GM18868 (cell line): ENCODE results near the gene UST.
"Not testable (repeated sequence)": the region's sequence is repeated elsewhere in the genome, so short reads cannot be mapped to it uniquely, and the experiment has no call there.

Experiments used
- ATAC-seq: cut with Tn5 transposase; IDR thresholded peaks from one replicate; pipeline ENCODE4 v1.9.1; 2021; ENCODE audit warnings: mild to moderate bottlenecking, moderate library complexity; ENCODE audit not compliant: unreplicated experiment

Gene UST

DNA sequence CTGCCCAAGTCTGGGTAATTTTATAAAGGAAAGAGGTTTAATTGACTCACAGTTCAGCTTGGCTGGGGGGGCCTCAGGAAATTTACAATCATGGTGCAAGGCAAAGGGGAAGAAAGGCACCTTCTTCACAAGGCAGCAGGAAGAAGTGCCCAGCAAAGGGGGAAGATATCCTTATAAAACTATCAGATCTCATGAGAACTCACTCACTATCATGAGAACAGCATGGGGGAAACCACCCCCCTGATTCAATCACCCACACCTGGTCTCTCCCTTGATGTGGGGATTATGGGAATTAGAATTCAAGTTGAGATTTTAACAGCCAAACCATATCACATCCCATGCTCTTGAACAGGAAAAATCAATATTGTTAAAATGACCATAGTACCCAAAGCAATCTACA lies 355.5 kb downstream of the UST start:
- no peak for ATAC-seq

DNA sequence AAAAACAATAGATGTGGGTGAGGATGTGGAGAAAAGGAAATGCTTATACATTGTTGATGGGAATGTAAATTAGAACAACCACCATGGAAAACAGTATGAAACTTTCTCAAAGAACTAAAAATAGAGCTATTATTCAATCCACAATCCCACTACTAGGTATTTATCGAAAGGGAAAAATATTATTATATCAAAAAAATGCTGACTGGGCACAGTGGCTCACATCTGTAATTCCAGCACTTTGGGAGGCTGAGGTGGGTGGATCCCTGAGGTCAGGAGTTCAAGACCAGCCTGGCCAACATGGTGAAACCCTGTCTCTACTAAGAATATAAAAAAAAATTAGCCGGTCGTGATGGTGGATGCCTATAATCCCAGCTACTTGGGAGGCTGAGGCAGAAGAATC lies 357.1 kb downstream of the UST start:
- ATAC-seq: not testable (repeated sequence)

DNA sequence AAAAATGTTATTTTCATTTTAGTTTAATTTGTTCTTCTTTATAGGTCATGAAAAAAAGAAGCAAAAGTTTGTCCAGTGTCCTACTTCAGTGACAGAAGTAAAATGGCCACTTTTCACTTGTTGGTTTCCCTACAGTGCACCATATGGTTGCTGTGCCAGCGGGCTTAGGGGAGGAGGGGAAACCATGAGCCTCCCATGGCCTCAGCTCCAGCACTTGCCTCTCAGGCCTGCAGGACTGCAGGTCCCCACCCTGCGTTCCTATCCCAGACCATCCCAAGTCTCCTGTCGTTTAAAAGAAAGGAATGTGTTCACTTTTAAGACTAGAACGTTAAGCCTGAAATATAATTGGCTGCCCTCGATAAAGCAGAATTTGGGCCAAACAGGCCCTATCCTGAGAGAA lies 360.7 kb downstream of the UST start:
- ATAC-seq: no peak

DNA sequence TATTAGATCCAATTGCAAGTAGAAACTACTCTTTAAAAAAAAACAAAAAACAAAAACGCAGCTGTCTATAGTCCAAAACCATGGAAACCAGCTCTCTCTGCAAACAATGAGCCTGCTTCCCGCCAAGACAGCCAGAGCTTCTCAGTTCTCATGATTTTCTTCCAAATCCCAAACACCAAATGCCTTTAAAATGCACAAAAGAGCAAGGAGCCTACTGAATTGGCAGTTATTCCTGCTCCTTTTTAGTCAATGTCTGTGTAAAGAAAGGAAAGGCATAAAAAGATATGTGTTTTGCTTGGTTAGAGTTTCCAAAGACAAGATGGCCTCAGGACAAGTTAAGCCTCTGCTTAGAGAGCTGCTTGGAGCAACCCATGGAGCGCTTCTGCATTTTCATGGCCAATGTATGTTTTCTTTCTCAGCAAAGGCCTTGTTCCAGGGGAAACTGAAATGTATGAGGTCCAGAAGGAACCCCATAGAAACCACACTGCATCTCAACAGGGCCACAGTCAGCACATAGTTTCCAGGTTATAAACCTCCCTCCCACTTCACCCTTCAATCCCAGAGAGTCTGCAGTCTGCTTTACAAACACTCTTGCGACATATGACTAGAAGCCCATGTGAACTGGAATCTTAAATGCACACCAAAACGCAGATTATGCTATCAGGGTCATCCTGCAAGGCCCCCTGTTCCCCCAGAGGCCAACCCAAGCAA lies 361.4 kb downstream of the UST start:
- ATAC-seq: no peak

DNA sequence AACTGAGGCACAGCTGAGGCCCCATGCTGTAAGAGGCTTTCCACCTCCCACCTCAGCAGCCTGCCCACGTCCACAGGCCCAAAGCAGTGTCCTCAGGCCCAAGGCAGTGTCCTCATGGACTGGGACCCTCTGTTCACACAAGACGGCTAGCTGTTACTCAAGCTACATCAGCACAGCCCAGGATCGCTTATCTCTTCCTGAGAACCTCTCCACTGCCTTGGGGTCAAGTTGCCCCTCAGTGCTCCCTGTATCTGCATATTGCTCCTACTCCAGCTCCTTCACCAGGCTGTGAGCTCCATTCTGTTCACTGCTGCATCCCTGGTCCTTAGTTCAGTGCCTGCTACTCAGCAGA lies 361.9 kb downstream of the UST start:
- ATAC-seq: no peak

DNA sequence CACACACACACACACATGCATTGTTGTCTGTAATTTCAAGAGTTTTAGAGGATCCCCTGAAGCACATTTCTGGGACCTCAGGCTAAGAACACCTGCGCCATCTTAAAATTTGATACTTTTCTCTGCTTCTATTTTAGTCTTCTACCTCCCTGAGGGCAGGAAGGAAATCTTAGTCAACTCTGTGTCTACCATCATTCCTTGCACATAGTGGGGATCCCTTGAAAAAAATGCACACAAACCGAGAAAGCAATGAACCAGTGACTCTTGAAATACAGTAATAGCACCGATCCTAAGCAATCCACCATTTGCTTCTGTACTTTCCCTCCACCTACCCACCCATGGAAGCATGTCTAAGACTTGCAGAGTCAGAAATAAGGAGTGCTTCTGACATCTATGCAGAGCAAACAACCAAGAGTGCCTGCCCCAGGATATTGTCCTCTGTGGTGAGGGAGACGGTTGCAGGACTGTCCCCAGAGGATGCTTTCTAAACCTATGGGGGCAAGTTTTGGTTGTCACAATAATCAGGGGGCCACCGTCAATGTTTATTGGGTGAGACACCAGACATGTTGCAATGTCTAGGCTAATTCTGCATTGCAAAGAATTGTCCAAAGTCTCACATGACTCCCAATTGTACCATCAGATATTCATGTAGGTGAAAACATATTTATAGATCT lies 362.7 kb downstream of the UST start:
- no peak for ATAC-seq

DNA sequence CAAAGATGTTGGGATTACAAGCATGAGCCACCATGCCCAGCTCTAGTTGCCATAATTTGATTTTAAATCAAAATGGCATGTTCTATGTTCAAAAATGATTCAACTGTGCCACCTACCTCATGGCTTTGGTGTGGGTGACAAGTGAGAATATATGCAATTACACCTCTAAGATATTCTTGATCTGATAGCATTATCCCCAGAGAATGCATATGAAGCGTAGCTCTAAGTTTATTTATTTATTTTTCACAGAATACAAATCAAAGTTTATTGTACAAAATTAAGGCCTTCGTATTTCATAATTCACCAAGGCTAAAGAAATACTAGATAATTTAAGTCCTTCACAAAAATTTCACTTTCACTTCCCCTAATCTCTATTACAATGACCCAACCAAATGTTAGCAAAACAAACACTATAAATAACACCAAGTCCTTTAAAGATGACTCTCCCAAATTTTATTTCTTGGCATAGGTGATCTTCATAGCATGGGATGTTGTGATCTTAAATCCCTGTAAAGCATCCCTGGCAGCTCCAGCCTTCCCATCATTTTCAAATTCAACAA lies 364.8 kb downstream of the UST start:
- ATAC-seq: peak; percentile 57

DNA sequence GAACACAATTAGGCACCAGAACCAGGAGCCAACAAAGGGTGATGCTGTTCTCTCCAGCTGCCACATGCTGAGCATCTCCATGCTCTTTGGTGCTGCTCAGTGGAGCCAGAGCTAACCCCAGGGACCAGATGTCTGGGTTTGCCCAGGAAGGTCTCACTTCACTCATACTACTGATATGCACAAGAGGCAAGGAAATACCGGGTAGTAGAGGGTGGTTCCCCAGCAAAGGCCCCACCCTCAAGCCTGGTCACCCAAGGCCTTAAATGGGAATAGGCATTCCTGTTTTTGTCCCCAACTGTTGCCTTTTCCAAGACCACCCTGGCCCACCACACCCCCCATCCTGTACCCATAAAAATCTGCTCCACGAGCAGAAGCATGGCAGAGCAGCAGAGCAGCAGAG lies 366.1 kb downstream of the UST start:
- ATAC-seq: peak; percentile 62

DNA sequence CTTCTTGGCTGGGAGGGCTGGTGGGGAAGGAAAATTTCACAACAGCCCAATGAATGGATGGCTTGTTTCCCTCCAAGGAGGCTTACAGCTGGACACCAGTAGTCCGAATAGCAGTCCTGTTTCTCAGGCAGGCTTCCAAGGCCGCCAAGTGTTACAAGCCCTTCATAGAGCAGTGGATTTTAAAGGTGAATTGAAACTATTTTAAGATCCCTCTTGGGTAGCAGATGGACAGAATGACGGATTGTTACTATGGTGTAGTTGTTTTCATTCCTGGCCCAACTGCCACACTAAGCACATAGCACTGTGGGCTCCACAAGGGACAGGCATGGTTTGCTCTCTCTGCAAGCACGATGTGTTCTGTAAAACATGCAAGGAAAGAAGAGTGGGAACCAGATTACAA lies 367.3 kb downstream of the UST start:
- no peak for ATAC-seq

DNA sequence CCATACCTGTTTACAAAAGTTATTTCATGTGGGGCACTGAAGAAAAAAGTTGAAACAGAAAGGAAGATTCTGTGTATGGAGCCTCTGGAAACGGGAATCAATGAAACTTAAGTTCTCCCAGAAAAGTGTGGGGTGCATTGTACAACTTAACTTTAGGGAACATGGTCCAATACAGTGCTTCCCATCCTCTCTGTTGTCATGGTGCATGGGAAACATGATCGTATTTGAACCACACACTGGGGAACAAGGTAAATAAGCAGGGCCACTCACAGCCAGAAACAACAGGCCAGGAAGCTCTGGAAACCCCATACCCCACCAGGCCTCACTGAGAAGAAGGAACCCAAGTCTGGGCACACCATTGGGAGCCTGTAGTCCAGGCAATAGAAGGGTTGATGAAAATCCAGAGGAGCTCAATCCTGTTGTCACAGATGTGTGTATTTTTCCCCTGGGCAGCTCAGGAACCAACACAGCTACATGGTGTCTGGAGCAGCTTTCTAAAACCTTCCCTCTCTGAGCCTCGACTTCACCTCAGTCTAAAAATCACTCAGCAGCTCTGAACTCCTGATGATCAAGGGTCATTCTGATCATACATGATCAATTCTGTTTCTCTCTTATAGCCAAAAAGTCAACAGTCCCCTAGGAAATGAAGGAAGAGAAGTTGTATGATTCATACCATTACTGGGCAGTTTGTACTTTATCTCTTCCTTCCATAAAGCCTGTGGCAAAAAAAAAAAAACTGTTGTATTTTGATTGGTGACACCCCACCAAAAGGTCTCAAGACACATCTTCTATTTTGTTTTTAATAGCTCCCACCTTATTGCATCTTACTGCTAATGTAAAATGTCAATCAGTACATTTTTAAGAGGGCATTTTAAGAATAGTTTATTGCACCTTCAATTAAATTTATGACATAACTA lies 372.2 kb downstream of the UST start:
- no peak for ATAC-seq

DNA sequence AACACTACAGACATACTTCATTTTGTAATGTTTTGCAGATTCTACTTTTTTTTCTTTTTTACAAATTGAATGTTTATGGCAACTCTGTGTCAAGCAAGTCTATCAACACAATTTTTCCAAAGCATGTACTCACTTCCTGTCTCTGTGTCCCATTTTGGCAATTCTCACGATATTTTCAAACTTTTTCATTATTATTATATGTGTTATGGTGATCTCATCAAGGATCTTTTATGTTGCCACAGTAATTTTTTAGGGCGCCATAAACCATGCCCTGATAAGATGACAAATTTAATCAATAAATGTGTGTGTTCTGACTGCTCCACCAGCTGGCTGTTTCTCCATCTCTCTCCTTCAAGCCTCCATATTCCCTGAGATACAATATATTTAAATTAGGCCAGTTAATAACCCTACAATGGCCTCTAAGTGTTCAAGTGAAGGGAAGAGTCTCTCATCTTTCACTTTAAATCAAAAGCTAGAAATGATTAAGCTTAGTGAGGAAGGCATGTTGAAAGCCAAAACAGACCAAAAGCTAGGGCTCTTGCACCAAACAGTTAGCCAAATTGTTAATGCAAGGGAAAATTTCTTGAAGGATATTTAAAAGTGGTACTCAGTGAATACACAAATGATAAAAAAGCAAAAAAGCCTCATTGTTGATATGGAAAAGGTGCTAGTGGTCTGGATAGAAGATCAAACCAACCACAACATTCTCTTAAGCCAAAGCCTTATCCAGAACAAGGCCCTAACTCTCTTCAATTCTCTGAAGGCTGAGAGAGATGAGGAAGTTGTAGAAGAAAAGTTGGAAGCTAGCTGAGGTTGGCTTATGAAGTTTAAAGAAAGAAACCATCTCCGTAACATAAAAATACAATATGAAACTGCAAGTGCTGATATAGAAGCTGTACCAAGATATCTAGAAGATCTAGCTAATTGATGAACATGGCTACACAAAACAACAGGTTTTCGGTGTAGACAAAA lies 376.3 kb downstream of the UST start:
- no peak for ATAC-seq

DNA sequence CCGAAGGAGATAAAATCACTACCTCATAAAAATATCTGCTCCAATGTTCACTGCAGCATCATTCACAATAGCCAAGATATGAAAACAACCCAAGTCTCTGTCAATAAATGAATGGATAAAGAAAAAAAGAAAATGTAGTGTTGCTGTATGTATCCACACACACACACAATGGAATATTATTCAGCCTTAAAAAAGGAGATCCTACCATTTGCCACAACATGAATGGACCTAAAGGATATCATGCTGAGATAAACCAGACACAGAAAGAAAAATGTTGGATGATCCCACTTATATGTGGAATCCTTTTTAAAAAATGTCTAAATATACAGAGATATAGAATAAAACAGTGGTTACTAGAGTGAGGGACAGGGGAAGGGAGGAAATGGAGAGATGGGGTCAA lies 378.5 kb downstream of the UST start:
- ATAC-seq: no peak
